GM12878 (cell line): ENCODE measurements around the gene TOMT. TPM values are rescaled to one million over a fixed set of nuclear protein-coding genes. Genes with fewer than 3 reads are reported as not detected.

Source experiments
- ATAC-seq: fragments of 200-7000 bp; cut with Tn5 transposase; 3 replicates; pipeline ENCODE4 v1.9.1; 2020; ENCODE audit warnings: mild to moderate bottlenecking, moderate library complexity
- BruUV-seq: library from RNA; stranded (reverse); fragments of 400-500 nt; replicated peaks from 2 replicates; lab custom pipeline; 2021; lab: Mats Ljungman, UMichigan
- CTCF ChIA-PET: fragments of 300-600 bp; sonication (Branson Sonifier 250); formaldehyde crosslinking; extraction: SDS; loops from one replicate; lab custom pipeline; 2021; ENCODE audit warnings: inconsistent platforms; lab: Yijun Ruan, JAX
- POLR2A ChIA-PET: fragments of 350-600 bp; formaldehyde crosslinking; extraction: SDS; loops from one replicate; lab custom pipeline; 2021; ENCODE audit warnings: inconsistent platforms; lab: Charles Lee
- RAD21 ChIA-PET: fragments of 300-600 bp; sonication (Branson Sonifier 250); formaldehyde crosslinking; loops from one replicate; lab custom pipeline; 2023; ENCODE audit warnings: antibody characterized with exemption; ENCODE audit not compliant: unreplicated experiment; lab: Charles Lee
- SMC1A ChIA-PET: fragments of 300-600 bp; sonication (Branson Sonifier 250); formaldehyde crosslinking; loops from one replicate; lab custom pipeline; 2023; ENCODE audit not compliant: unreplicated experiment, uncharacterized antibody; lab: Charles Lee
- DNase-seq: peaks from one replicate; pipeline ENCODE4 v3.0.0-alpha.2; 2011; ENCODE audit warnings: low read depth, low spot score
- FAIRE-seq: peaks from 3 replicates; lab custom pipeline; 2011; peaks lifted over from hg19 to GRCh38; lab: Jason Lieb, UNC
- H2AFZ ChIP-seq: 2 replicates; pipeline ENCODE4 v1.6.0; 2011; ENCODE audit warnings: low read depth, low read length, control low read depth; ENCODE audit not compliant: control insufficient read depth
- H3K27ac ChIP-seq: 2 replicates; pipeline ENCODE4 v1.5.1; 2011; ENCODE audit warnings: control low read depth; ENCODE audit not compliant: control insufficient read depth, insufficient read depth
- H3K27me3 ChIP-seq, 2 experiments: replicated peaks in 1 of 2; 2 replicates each; pipeline versions ENCODE4 v1.6.0 to v1.6.1; 2011; ENCODE audit warnings: low read length in 1 of 2; ENCODE audit not compliant: control insufficient read depth in 2 of 2, insufficient read depth in 2 of 2
- H3K36me3 ChIP-seq, 2 experiments: 2 replicates each; pipeline ENCODE4 v1.5.1; 2011; ENCODE audit warnings: low read length in 1 of 2; ENCODE audit not compliant: control insufficient read depth in 2 of 2, insufficient read depth in 2 of 2
- H3K4me1 ChIP-seq: 2 replicates; pipeline ENCODE4 v1.6.1; 2011; ENCODE audit warnings: mild to moderate bottlenecking, low read length, moderate library complexity, mixed read lengths; ENCODE audit not compliant: control insufficient read depth, insufficient read depth
- H3K4me2 ChIP-seq: 2 replicates; pipeline ENCODE4 v1.6.0; 2011; ENCODE audit warnings: control low read depth; ENCODE audit not compliant: control insufficient read depth, insufficient read depth
- H3K4me3 ChIP-seq: fragments of 200-600 bp; sonication (generic); 2 replicates; pipeline ENCODE4 v1.5.1; 2016
- H3K79me2 ChIP-seq: 2 replicates; pipeline ENCODE4 v1.6.0; 2011; ENCODE audit warnings: low read length; ENCODE audit not compliant: control insufficient read depth, insufficient read depth
- H3K9ac ChIP-seq: 2 replicates; pipeline ENCODE4 v1.8.0; 2011; ENCODE audit warnings: low read length, control low read depth, mixed read lengths; ENCODE audit not compliant: control insufficient read depth, insufficient read depth
- H3K9me3 ChIP-seq: replicated peaks from 3 replicates; pipeline ENCODE4 v1.5.1; 2011; ENCODE audit warnings: mild to moderate bottlenecking, low read length; ENCODE audit not compliant: control insufficient read depth, insufficient read depth
- H4K20me1 ChIP-seq: 2 replicates; pipeline ENCODE4 v1.6.0; 2011; ENCODE audit not compliant: control insufficient read depth, insufficient read depth
- BRCA1 ChIP-seq: IDR thresholded peaks from 2 replicates; pipeline ENCODE4 v1.6.1; 2011; ENCODE audit warnings: low read depth, low read length, improper control_type of control experiment
- CBFB ChIP-seq: IDR thresholded peaks from 2 replicates; pipeline ENCODE4 v1.6.1; 2016; ENCODE audit warnings: antibody characterized with exemption, low read depth
- CTCF ChIP-seq, 3 experiments: IDR thresholded peaks in 2 of 3; conservative IDR thresholded peaks in 1 of 3; 2 replicates each; pipeline ENCODE4 v1.5.1; 2011; ENCODE audit warnings: low read depth in 3 of 3, low read length in 3 of 3, mild to moderate bottlenecking in 3 of 3, control low read depth in 2 of 3, moderate library complexity in 2 of 3, inconsistent platforms in 1 of 3, mixed read lengths in 1 of 3; ENCODE audit not compliant: control insufficient read depth in 2 of 3, insufficient read depth in 1 of 3; ENCODE audit errors: extremely low read depth in 1 of 3
- DPF2 ChIP-seq: fragments of 450-650 bp; IDR thresholded peaks from 2 replicates; pipeline ENCODE4 v1.6.1; 2017; ENCODE audit warnings: mild to moderate bottlenecking
- EGR1 ChIP-seq, 2 experiments: IDR thresholded peaks; 1 replicate in 1 of 2; 2 replicates in 1 of 2; pipeline ENCODE4 v1.6.1; 2011 to 2012; ENCODE audit warnings: low read depth in 2 of 2, low read length in 2 of 2, borderline replicate concordance in 1 of 2, mild to moderate bottlenecking in 1 of 2, moderate library complexity in 1 of 2
- FOXM1 ChIP-seq: IDR thresholded peaks from 2 replicates; pipeline ENCODE4 v1.6.1; 2012; ENCODE audit warnings: low read depth, mild to moderate bottlenecking, inconsistent platforms, low read length, moderate library complexity
- MEF2A ChIP-seq: IDR thresholded peaks from 2 replicates; pipeline ENCODE4 v1.6.1; 2011; ENCODE audit warnings: low read depth, mild to moderate bottlenecking, low read length, moderate library complexity; ENCODE audit not compliant: insufficient read depth
- NKRF ChIP-seq: fragments of 450-650 bp; conservative IDR thresholded peaks from 2 replicates; pipeline ENCODE4 v1.6.1; 2017; ENCODE audit warnings: mild to moderate bottlenecking, moderate library complexity
- RFX5 ChIP-seq: IDR thresholded peaks from 2 replicates; pipeline ENCODE4 v1.6.1; 2011; ENCODE audit warnings: low read depth, low read length, improper control_type of control experiment
- USF2 ChIP-seq: IDR thresholded peaks from 2 replicates; pipeline ENCODE4 v1.6.1; 2011; ENCODE audit warnings: low read depth, low read length, improper control_type of control experiment, borderline replicate concordance
- WGBS: methylation state at CpG from one replicate; pipeline ENCODE4 v1.1.6; 2016; ENCODE audit warnings: low lambda C conversion rate; ENCODE audit not compliant: insufficient replicate concordance, insufficient coverage; ENCODE audit errors: missing lambda C conversion rate; 5-methylcytosine and 5-hydroxymethylcytosine counted together
- in situ Hi-C: fragments of 300-500 bp; cut with MboI; formaldehyde crosslinking; loops from 9 replicates; pipeline ENCODE4 v1.14.3; 2018; ENCODE audit warnings: mixed read lengths
- intact Hi-C: fragments of 100-400 bp; cut with micrococcal nuclease; formaldehyde crosslinking; loops from one replicate; pipeline ENCODE4 v1.14.2; 2022; ENCODE audit not compliant: unreplicated experiment
- polyA plus RNA-seq, 11 experiments: library from polyadenylated mRNA; depleted of rRNA in 4 of 11; unstranded in 6 of 11; stranded (reverse) in 5 of 11; fragments of >200 nt; fragmentation: Nextera tagmentation in 4 of 11; fragmentation: Illumina TruSeq in 1 of 11; extraction: Ambion mirVana in 4 of 11; extraction: Trizol in 1 of 11; gene quantifications; 1 replicate in 1 of 11; 2 replicates in 10 of 11; pipeline versions ENCODE4 v1.2.1 to v1.2.3, GENCODE V29; 2011 to 2016; ENCODE audit warnings: inconsistent platforms in 2 of 11, missing spikeins in 2 of 11, low read depth in 1 of 11
- total RNA-seq, 4 experiments: library from RNA; depleted of rRNA in 3 of 4; stranded (reverse); fragments of >200 nt in 3 of 4; fragmentation: Illumina TruSeq in 1 of 4; extraction: Trizol in 1 of 4; gene quantifications; 2 replicates each; pipeline versions ENCODE4 v1.2.1 to v1.2.3, GENCODE V29; 2013 to 2021

The TOMT gene
- total and polyA plus RNA-seq, 10 of the 15 experiments (the other 5 are each of a cell fraction or from before 2014, with no cell fraction given) = not detected

GRCh38 chr11:72135891-72136683 is 30.4 kb downstream of the TOMT start:
- Histone ChIP-seq H3K27ac (no peak overlapping the region), H3K36me3 (no peaks in the 10 kb centered on the region), H2AFZ (no peak overlapping the region), H3K4me3 (no peak overlapping the region), H4K20me1 (no peaks in the 10 kb centered on the region), H3K9me3 (peaks cover 2% of the 10 kb centered on the region; the same call in 1 of the 3 replicates), H3K27me3 (no peaks in the 10 kb centered on the region), H3K4me1 (no peaks in the 10 kb centered on the region), H3K4me2 (no peak overlapping the region), H3K9ac (no peak overlapping the region), H3K79me2 (no peaks in the 10 kb centered on the region)
- ChIA-PET CTCF (interaction anchor here (1.2 to 1.5 kb wide), 2 partner anchors 8 to 335 kb away, joined by 3 to 5 read pairs; no protein-coding TSS in a partner anchor), POLR2A (no interaction called here), SMC1A (interaction anchor here (1.0 kb wide), 1 partner anchor 8 kb away, joined by 3 read pairs; no protein-coding TSS in a partner anchor), RAD21 (no interaction called here)
- 49% methylated on average over 11 of the region's 14 CpGs for WGBS
- no TSS peak for BruUV-seq
- in situ Hi-C loops = no loop called here
- DNase-seq (no peak), FAIRE-seq (no peak), ATAC-seq (no peak)
- intact Hi-C loops = no loop called here
- TF ChIP-seq RFX5 = no peak
- TF ChIP-seq BRCA1 = no peak

- no peaks in the 10 kb centered on the region for H3K27me3 ChIP-seq
- RAD21 ChIA-PET = no interaction called here
- intact Hi-C loops (no loop called here), in situ Hi-C loops (no loop called here)
- CTCF ChIA-PET = interaction anchor here (1.5 kb wide), 1 partner anchor 334 kb away, joined by 3 read pairs; no protein-coding TSS in a partner anchor
- no peak for ATAC-seq
- no peaks in the 10 kb centered on the region for H3K4me1 ChIP-seq
- no peak overlapping the region for H3K27ac ChIP-seq
- H3K4me2 ChIP-seq = no peak overlapping the region
- H2AFZ ChIP-seq = no peak overlapping the region
- SMC1A ChIA-PET = no interaction called here
- H4K20me1 ChIP-seq = no peaks in the 10 kb centered on the region
- FAIRE-seq = no peak
- H3K79me2 ChIP-seq = no peaks in the 10 kb centered on the region
- H3K9me3 ChIP-seq = peaks cover 2% of the 10 kb centered on the region; the same call in 1 of the 3 replicates
- 75% methylated on average over 4 of the region's 4 CpGs for WGBS
- H3K9ac ChIP-seq = no peak overlapping the region
- H3K36me3 ChIP-seq = no peaks in the 10 kb centered on the region
- H3K4me3 ChIP-seq = no peak overlapping the region
- POLR2A ChIA-PET = no interaction called here
- no peak for DNase-seq
- no TSS peak for BruUV-seq
- no peak for TF ChIP-seq USF2
- no peak for TF ChIP-seq DPF2
- no peak for TF ChIP-seq FOXM1
- no peak for TF ChIP-seq EGR1 (IDR thresholded peaks at IDR 0.05; ENCODE audit: borderline replicate concordance in 1 of 2, low read depth in 2 of 2, low read length in 2 of 2)
- TF ChIP-seq MEF2A = no peak
- TF ChIP-seq NKRF = no peak
- TF ChIP-seq CTCF (IDR thresholded peaks at IDR 0.05 in 2 of 3, conservative IDR thresholded peaks at IDR 0.05 in 1 of 3; ENCODE audit: control insufficient read depth in 2 of 3, extremely low read depth in 1 of 3, insufficient read depth in 1 of 3, low read depth in 3 of 3, low read length in 3 of 3) = no peak
- no peak for TF ChIP-seq CBFB
Measured at GRCh38 chr11:72136684-72137262, 31.0 kb downstream of the TOMT start.
